Activated CD4-positive, alpha-beta T cell treated with anti-CD3 and anti-CD28 coated beads, Interleukin-2, amount 10 ng/mL, durations not matched to agents 7 days and 5 days (primary cell): ENCODE measurements around the gene ESRRA. TPM values are rescaled to one million over a fixed set of nuclear protein-coding genes. Genes with fewer than 3 reads are reported as not detected.

Experiments
- CTCF ChIA-PET: fragments of 350-600 bp; sonication (Branson Sonifier 250); formaldehyde crosslinking; loops from one replicate; lab custom pipeline; 2021; ENCODE audit warnings: antibody characterized with exemption; lab: Charles Lee
- POLR2A ChIA-PET: fragments of 350-600 bp; sonication (Branson Sonifier 250); formaldehyde crosslinking; loops from one replicate; lab custom pipeline; 2021; ENCODE audit warnings: antibody characterized with exemption; lab: Charles Lee
- DNase-seq: peaks from one replicate; pipeline ENCODE4 v3.0.0-alpha.2; 2020
- H3K27ac Mint-ChIP-seq: one replicate; pipeline ENCODE4 v1.8.0; 2021; ENCODE audit warnings: mild to moderate bottlenecking, moderate library complexity, mixed read lengths
- H3K27me3 Mint-ChIP-seq: one replicate; pipeline ENCODE4 v1.8.0; 2021; ENCODE audit warnings: mixed read lengths
- H3K36me3 Mint-ChIP-seq: one replicate; pipeline ENCODE4 v1.8.0; 2021; ENCODE audit warnings: low read depth, mixed read lengths
- H3K4me1 Mint-ChIP-seq: one replicate; pipeline ENCODE4 v1.8.0; 2021; ENCODE audit warnings: mixed read lengths
- H3K4me3 Mint-ChIP-seq: one replicate; pipeline ENCODE4 v1.8.0; 2021; ENCODE audit warnings: mild to moderate bottlenecking, moderate library complexity, mixed read lengths
- H3K9me3 Mint-ChIP-seq: one replicate; pipeline ENCODE4 v1.8.0; 2021; ENCODE audit warnings: mixed read lengths
- total RNA-seq, 2 experiments: library from RNA; stranded (reverse); gene quantifications; one replicate each; pipeline ENCODE4 v1.2.3, GENCODE V29; 2021

Gene ESRRA
- total RNA-seq, 2 experiments from 2014 or later = 24.8 to 32.0 TPM

- H3K9me3 Mint-ChIP-seq = no peaks in the 10 kb centered on the region
- H3K27me3 Mint-ChIP-seq = no peaks in the 10 kb centered on the region
- DNase-seq = no peak
- H3K27ac Mint-ChIP-seq = peak overlapping the region; percentile 13
- H3K4me3 Mint-ChIP-seq = no peak overlapping the region
- H3K4me1 Mint-ChIP-seq = peaks cover 12% of the 10 kb centered on the region
- POLR2A ChIA-PET = no interaction called here
- H3K36me3 Mint-ChIP-seq = peaks cover 19% of the 10 kb centered on the region
- CTCF ChIA-PET = interaction anchor here (1.0 to 1.5 kb wide), 8 partner anchors 8 to 56 kb away, joined by 3 to 4 read pairs (median 3); no protein-coding TSS in a partner anchor
Measured at GRCh38 chr11:64276653-64277431, 28.5 kb upstream of the ESRRA start.

GRCh38 chr11:64278576-64279190, 26.6 kb upstream of the ESRRA start:
- Mint-ChIP-seq H3K27ac (no peak overlapping the region), H3K36me3 (peaks cover 25% of the 10 kb centered on the region), H3K27me3 (no peaks in the 10 kb centered on the region), H3K4me1 (peaks cover 16% of the 10 kb centered on the region), H3K9me3 (no peaks in the 10 kb centered on the region), H3K4me3 (no peak overlapping the region)
- POLR2A ChIA-PET = no interaction called here
- DNase-seq = no peak
- CTCF ChIA-PET = interaction anchor here (0.7 to 10.4 kb wide), 3 partner anchors 10 to 28 kb away, joined by 3 to 92 read pairs (median 3); partner anchors contain the start of genes CATSPERZ and ESRRA

- no peak for DNase-seq
- POLR2A ChIA-PET = no interaction called here
- Mint-ChIP-seq H3K4me3 (no peak overlapping the region), H3K27me3 (no peaks in the 10 kb centered on the region), H3K4me1 (peaks cover 28% of the 10 kb centered on the region), H3K27ac (peak overlapping the region; percentile 46), H3K36me3 (peaks cover 20% of the 10 kb centered on the region), H3K9me3 (no peaks in the 10 kb centered on the region)
- CTCF ChIA-PET = interaction anchor here (1.2 to 10.4 kb wide), 6 partner anchors 8 to 75 kb away, joined by 3 to 92 read pairs (median 10); partner anchors contain the start of genes CATSPERZ, ESRRA, FERMT3 and PLCB3
Measured at GRCh38 chr11:64281957-64282770, 23.2 kb upstream of the ESRRA start.

- ChIA-PET CTCF (interaction anchor here (0.8 to 10.4 kb wide), 7 partner anchors 9 to 79 kb away, joined by 3 to 92 read pairs (median 5); partner anchors contain the start of genes CATSPERZ, ESRRA, FERMT3 and PLCB3), POLR2A (no interaction called here)
- peaks cover 30% of the 10 kb centered on the region for H3K4me1 Mint-ChIP-seq
- no peaks in the 10 kb centered on the region for H3K9me3 Mint-ChIP-seq
- no peak for DNase-seq
- H3K4me3 Mint-ChIP-seq = peak overlapping the region; percentile 82
- peak overlapping the region; percentile 61 for H3K27ac Mint-ChIP-seq
- H3K36me3 Mint-ChIP-seq = peaks cover 20% of the 10 kb centered on the region
- H3K27me3 Mint-ChIP-seq = no peaks in the 10 kb centered on the region
Measured at GRCh38 chr11:64283092-64283491, 22.2 kb upstream of the ESRRA start.

- H3K4me3 Mint-ChIP-seq = peak within 1 kb of the TSS; percentile 82
- peak; percentile 95 for DNase-seq
- peak within 1 kb of the TSS; percentile 91 for H3K27ac Mint-ChIP-seq
- peaks cover 1% of the 10 kb centered on the region for H3K27me3 Mint-ChIP-seq
- H3K9me3 Mint-ChIP-seq = no peaks in the 10 kb centered on the region
- ChIA-PET POLR2A (interaction anchor here (1.0 to 1.2 kb wide), 2 partner anchors 15 to 33 kb away, joined by 4 to 5 read pairs; partner anchors contain the start of genes PRDX5 and TRMT112), CTCF (interaction anchor here (0.6 to 10.4 kb wide), 14 partner anchors 8 to 80 kb away, joined by 3 to 92 read pairs (median 4); partner anchors contain the start of genes CATSPERZ, ESRRA, FERMT3 and PLCB3)
- H3K36me3 Mint-ChIP-seq = peaks cover 14% of the 10 kb centered on the region
- H3K4me1 Mint-ChIP-seq = peaks cover 30% of the 10 kb centered on the region
Measured at GRCh38 chr11:64284048-64284961, 21.0 kb upstream of the ESRRA start, which contains the start of gene BAD. Gene BAD (minus strand): TSS chr11:64284665. CDS start chr11:64284368, 297 bp downstream.

GRCh38 chr11:64284962-64285884, 20.1 kb upstream of the ESRRA start, which contains the start of gene GPR137:
Gene GPR137 (plus strand): TSS chr11:64285848. CDS start chr11:64286525, 677 bp downstream.
- peaks cover 4% of the 10 kb centered on the region for H3K27me3 Mint-ChIP-seq
- peak within 1 kb of the TSS; percentile 91 for H3K27ac Mint-ChIP-seq
- POLR2A ChIA-PET = interaction anchor here (0.6 to 1.2 kb wide), 3 partner anchors 16 to 34 kb away, joined by 3 to 5 read pairs (median 4); partner anchors contain the start of genes PRDX5 and TRMT112
- H3K36me3 Mint-ChIP-seq = peaks cover 14% of the 10 kb centered on the region
- peak within 1 kb of the TSS; percentile 83 for H3K4me3 Mint-ChIP-seq
- DNase-seq = peak; percentile 88
- H3K9me3 Mint-ChIP-seq = no peaks in the 10 kb centered on the region
- peaks cover 30% of the 10 kb centered on the region for H3K4me1 Mint-ChIP-seq
- CTCF ChIA-PET = interaction anchor here (0.7 to 10.4 kb wide), 11 partner anchors 9 to 81 kb away, joined by 3 to 92 read pairs (median 6); partner anchors contain the start of genes CATSPERZ, ESRRA and PLCB3

GRCh38 chr11:64285885-64286800, 19.2 kb upstream of the ESRRA start:
- ChIA-PET POLR2A (interaction anchor here (0.6 kb wide), 1 partner anchor 35 kb away, joined by 3 read pairs; no protein-coding TSS in a partner anchor), CTCF (interaction anchor here (0.5 to 10.4 kb wide), 6 partner anchors 12 to 1016 kb away, joined by 4 to 92 read pairs (median 8); partner anchors contain the start of genes CATSPERZ and ESRRA)
- peaks cover 14% of the 10 kb centered on the region for H3K36me3 Mint-ChIP-seq
- no peaks in the 10 kb centered on the region for H3K9me3 Mint-ChIP-seq
- peaks cover 13% of the 10 kb centered on the region for H3K27me3 Mint-ChIP-seq
- peak overlapping the region; percentile 83 for H3K4me3 Mint-ChIP-seq
- H3K27ac Mint-ChIP-seq = peak overlapping the region; percentile 77
- peak; percentile 48 for DNase-seq
- H3K4me1 Mint-ChIP-seq = peaks cover 34% of the 10 kb centered on the region

DNA sequence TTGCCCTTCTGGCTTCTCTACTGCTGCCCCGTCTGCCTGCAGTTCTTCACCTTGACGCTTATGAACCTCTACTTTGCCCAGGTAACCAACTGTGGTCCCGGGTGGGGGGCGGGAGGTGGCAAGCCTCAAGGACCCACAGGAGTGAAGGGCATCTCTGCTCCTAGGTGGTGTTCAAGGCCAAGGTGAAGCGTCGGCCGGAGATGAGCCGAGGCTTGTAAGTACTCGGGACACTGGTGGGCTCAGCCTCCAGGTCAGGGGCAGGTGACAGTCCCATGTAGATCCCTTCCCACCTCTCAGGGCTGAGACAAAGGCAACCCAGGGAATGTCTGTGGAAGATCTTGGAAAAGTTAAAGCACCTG, 18.5 kb upstream of the ESRRA start:
- POLR2A ChIA-PET = no interaction called here
- CTCF ChIA-PET = interaction anchor here (0.5 to 10.4 kb wide), 6 partner anchors 8 to 1015 kb away, joined by 4 to 92 read pairs (median 6); partner anchors contain the start of genes CATSPERZ and ESRRA
- H3K27ac Mint-ChIP-seq = peak overlapping the region; percentile 77

DNA sequence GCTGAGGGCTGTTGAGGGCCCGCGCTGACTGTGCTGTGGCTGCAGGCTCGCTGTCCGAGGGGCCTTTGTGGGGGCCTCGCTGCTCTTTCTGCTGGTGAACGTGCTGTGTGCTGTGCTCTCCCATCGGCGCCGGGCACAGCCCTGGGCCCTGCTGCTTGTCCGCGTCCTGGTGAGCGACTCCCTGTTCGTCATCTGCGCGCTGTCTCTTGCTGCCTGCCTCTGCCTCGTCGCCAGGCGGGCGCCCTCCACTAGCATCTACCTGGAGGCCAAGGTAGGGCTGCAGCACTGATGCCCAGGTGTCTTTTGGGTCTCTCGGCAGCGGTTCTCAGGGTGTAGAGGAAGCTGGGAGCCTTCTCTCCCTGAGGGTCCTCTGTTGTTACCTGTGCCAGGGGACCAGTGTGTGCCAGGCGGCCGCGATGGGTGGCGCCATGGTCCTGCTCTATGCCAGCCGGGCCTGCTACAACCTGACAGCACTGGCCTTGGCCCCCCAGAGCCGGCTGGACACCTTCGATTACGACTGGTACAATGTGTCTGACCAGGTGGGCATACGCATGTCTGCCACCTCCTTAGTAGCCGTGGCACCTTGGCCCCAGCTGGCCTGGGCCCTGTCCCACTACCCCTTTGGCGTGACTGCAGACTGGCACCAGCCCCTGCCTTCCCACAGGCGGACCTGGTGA, 17.5 kb upstream of the ESRRA start:
- Mint-ChIP-seq H3K4me3 (peak overlapping the region; percentile 15), H3K9me3 (no peaks in the 10 kb centered on the region), H3K27ac (no peak overlapping the region), H3K27me3 (peaks cover 17% of the 10 kb centered on the region), H3K4me1 (peaks cover 30% of the 10 kb centered on the region), H3K36me3 (peaks cover 7% of the 10 kb centered on the region)
- CTCF ChIA-PET = interaction anchor here (10.4 kb wide), 1 partner anchor 15 kb away, joined by 92 read pairs; the partner anchor contains the start of genes CATSPERZ and ESRRA
- DNase-seq = no peak
- POLR2A ChIA-PET = no interaction called here

More for the DNA sequence above, 18.5 kb upstream of the ESRRA start:
- Mint-ChIP-seq H3K36me3 (peaks cover 10% of the 10 kb centered on the region), H3K4me3 (peak overlapping the region; percentile 83), H3K27me3 (peaks cover 13% of the 10 kb centered on the region), H3K4me1 (peaks cover 30% of the 10 kb centered on the region), H3K9me3 (no peaks in the 10 kb centered on the region)
- no peak for DNase-seq
